Loucy (cell line): ENCODE results near the gene PCDHGC4.

Experiments used
- H2AFZ ChIP-seq: fragments of 200-600 bp; sonication (generic); 2 replicates; pipeline ENCODE4 v1.6.0; 2016; ENCODE audit warnings: antibody characterized with exemption, mild to moderate bottlenecking, low read length, moderate library complexity
- H3F3A ChIP-seq: fragments of 200-600 bp; 2 replicates; pipeline ENCODE4 v1.6.0; 2016; ENCODE audit warnings: antibody characterized with exemption, low read depth, mild to moderate bottlenecking
- H3K27me3 ChIP-seq: fragments of 200-600 bp; sonication (generic); 2 replicates; pipeline ENCODE4 v1.6.1; 2014; ENCODE audit warnings: low read length, mild to moderate bottlenecking; ENCODE audit not compliant: insufficient read depth, poor library complexity, severe bottlenecking
- H3K36me3 ChIP-seq: fragments of 200-600 bp; sonication (generic); 2 replicates; pipeline ENCODE4 v1.6.1; 2016; ENCODE audit warnings: low read length; ENCODE audit not compliant: insufficient read depth
- H3K4me1 ChIP-seq: fragments of 200-600 bp; sonication (generic); 2 replicates; pipeline ENCODE4 v1.5.1; 2014; ENCODE audit warnings: low read length, mild to moderate bottlenecking; ENCODE audit not compliant: insufficient read depth, poor library complexity, severe bottlenecking
- H3K4me2 ChIP-seq: fragments of 200-600 bp; sonication (generic); 2 replicates; pipeline ENCODE4 v1.6.0; 2014; ENCODE audit warnings: antibody characterized with exemption, low read length, low read depth, mild to moderate bottlenecking; ENCODE audit not compliant: poor library complexity, severe bottlenecking
- H3K4me3 ChIP-seq: fragments of 200-600 bp; sonication (generic); 2 replicates; pipeline ENCODE4 v1.5.1; 2014; ENCODE audit warnings: low read length, mild to moderate bottlenecking, mixed read lengths; ENCODE audit not compliant: poor library complexity, severe bottlenecking
- H3K79me2 ChIP-seq: fragments of 200-600 bp; sonication (generic); 2 replicates; pipeline ENCODE4 v1.6.1; 2014; ENCODE audit warnings: low read length; ENCODE audit not compliant: insufficient read depth
- H3K9ac ChIP-seq: fragments of 200-600 bp; sonication (generic); 2 replicates; pipeline ENCODE4 v1.6.0; 2014; ENCODE audit warnings: mild to moderate bottlenecking, low read depth, low read length, moderate library complexity; ENCODE audit not compliant: poor library complexity, severe bottlenecking
- H3K9me2 ChIP-seq: fragments of 200-600 bp; sonication (generic); replicated peaks from 2 replicates; pipeline ENCODE4 v1.6.1; 2016; ENCODE audit warnings: low read depth, low read length, mixed read lengths
- H3K9me3 ChIP-seq: fragments of 200-600 bp; sonication (generic); 2 replicates; pipeline ENCODE4 v1.6.1; 2014; ENCODE audit warnings: mild to moderate bottlenecking, antibody characterized with exemption, low read length, low read depth; ENCODE audit not compliant: insufficient read depth
- H4K20me1 ChIP-seq: fragments of 200-600 bp; sonication (generic); 2 replicates; pipeline ENCODE4 v1.6.0; 2014; ENCODE audit warnings: antibody characterized with exemption, low read length, mild to moderate bottlenecking; ENCODE audit not compliant: insufficient read depth, poor library complexity, severe bottlenecking
- CTCF ChIP-seq: fragments of 200-600 bp; sonication (generic); conservative IDR thresholded peaks from 2 replicates; pipeline ENCODE4 v1.5.1; 2014; ENCODE audit warnings: mild to moderate bottlenecking, antibody characterized with exemption, low read length
- EZH2phosphoT487 ChIP-seq: fragments of 200-600 bp; IDR thresholded peaks from 2 replicates; pipeline ENCODE4 v1.6.1; 2018; ENCODE audit warnings: antibody characterized with exemption, mild to moderate bottlenecking, moderate library complexity, borderline replicate concordance

The PCDHGC4 gene

GRCh38 chr5:141483902-141484301, 928 bp upstream of the PCDHGC4 start:
- Histone ChIP-seq H3K36me3 (no peaks in the 10 kb centered on the region), H2AFZ (no peak overlapping the region), H3K9me3 (no peaks in the 10 kb centered on the region), H3K4me3 (no peak overlapping the region), H3K27me3 (no peaks in the 10 kb centered on the region), H3K9ac (no peak overlapping the region), H3K4me2 (no peak overlapping the region), H3K79me2 (no peaks in the 10 kb centered on the region), H3K9me2 (no peaks in the 10 kb centered on the region), H3K4me1 (no peaks in the 10 kb centered on the region), H3F3A (no peaks in the 10 kb centered on the region), H4K20me1 (no peaks in the 10 kb centered on the region)
- TF ChIP-seq CTCF (no peak), EZH2phosphoT487 (no peak)

GRCh38 chr5:141484310-141484640, 555 bp upstream of the PCDHGC4 start:
- Histone ChIP-seq H2AFZ (no peak overlapping the region), H3K9ac (no peak overlapping the region), H3F3A (no peaks in the 10 kb centered on the region), H3K9me2 (no peaks in the 10 kb centered on the region), H3K36me3 (no peaks in the 10 kb centered on the region), H3K4me1 (no peaks in the 10 kb centered on the region), H4K20me1 (no peaks in the 10 kb centered on the region), H3K9me3 (no peaks in the 10 kb centered on the region), H3K27me3 (no peaks in the 10 kb centered on the region), H3K4me3 (no peak overlapping the region), H3K79me2 (no peaks in the 10 kb centered on the region), H3K4me2 (no peak overlapping the region)
- no peak for TF ChIP-seq CTCF
- no peak for TF ChIP-seq EZH2phosphoT487

GRCh38 chr5:141485321-141486055, 658 bp downstream of the PCDHGC4 start:
- Histone ChIP-seq H3K4me3 (no peak overlapping the region), H4K20me1 (no peaks in the 10 kb centered on the region)

More at GRCh38 chr5:141485321-141486055, 658 bp downstream of the PCDHGC4 start:
- Histone ChIP-seq H3K9ac (no peak overlapping the region), H3K79me2 (no peaks in the 10 kb centered on the region), H3K36me3 (no peaks in the 10 kb centered on the region), H3K4me1 (no peaks in the 10 kb centered on the region), H3K4me2 (no peak overlapping the region), H3K9me3 (no peaks in the 10 kb centered on the region), H3K9me2 (no peaks in the 10 kb centered on the region), H2AFZ (no peak overlapping the region), H3F3A (no peaks in the 10 kb centered on the region), H3K27me3 (no peaks in the 10 kb centered on the region)
- TF ChIP-seq CTCF (no peak), EZH2phosphoT487 (no peak)
